GM12865 (cell line): Measurements from ENCODE around the gene MMP8.
"Not testable (repeated sequence)": the region's sequence is repeated elsewhere in the genome, so short reads cannot be mapped to it uniquely, and the experiment has no call there.

ENCODE experiments used
- DNase-seq: peaks from one replicate; pipeline ENCODE4 v3.0.0; 2010; ENCODE audit warnings: low read depth
- H3K4me3 ChIP-seq: 2 replicates; pipeline ENCODE4 v1.5.1; 2011; ENCODE audit warnings: mild to moderate bottlenecking, low read depth, low read length, control low read depth
- TF ChIP-seq, protein P1 (sequence below): IDR thresholded peaks from 2 replicates; pipeline ENCODE4 v1.5.1; 2011; ENCODE audit warnings: low read length, control low read depth, low read depth, inconsistent platforms; ENCODE audit not compliant: insufficient read depth; ENCODE audit errors: missing control alignments

The MMP8 gene

GRCh38 chr11:102749101-102749722, 24.5 kb upstream of the MMP8 start:
- H3K4me3 ChIP-seq: no peak overlapping the region
- no peak for DNase-seq
- TF ChIP-seq, protein P1, sequence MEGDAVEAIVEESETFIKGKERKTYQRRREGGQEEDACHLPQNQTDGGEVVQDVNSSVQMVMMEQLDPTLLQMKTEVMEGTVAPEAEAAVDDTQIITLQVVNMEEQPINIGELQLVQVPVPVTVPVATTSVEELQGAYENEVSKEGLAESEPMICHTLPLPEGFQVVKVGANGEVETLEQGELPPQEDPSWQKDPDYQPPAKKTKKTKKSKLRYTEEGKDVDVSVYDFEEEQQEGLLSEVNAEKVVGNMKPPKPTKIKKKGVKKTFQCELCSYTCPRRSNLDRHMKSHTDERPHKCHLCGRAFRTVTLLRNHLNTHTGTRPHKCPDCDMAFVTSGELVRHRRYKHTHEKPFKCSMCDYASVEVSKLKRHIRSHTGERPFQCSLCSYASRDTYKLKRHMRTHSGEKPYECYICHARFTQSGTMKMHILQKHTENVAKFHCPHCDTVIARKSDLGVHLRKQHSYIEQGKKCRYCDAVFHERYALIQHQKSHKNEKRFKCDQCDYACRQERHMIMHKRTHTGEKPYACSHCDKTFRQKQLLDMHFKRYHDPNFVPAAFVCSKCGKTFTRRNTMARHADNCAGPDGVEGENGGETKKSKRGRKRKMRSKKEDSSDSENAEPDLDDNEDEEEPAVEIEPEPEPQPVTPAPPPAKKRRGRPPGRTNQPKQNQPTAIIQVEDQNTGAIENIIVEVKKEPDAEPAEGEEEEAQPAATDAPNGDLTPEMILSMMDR: no peak

DNA sequence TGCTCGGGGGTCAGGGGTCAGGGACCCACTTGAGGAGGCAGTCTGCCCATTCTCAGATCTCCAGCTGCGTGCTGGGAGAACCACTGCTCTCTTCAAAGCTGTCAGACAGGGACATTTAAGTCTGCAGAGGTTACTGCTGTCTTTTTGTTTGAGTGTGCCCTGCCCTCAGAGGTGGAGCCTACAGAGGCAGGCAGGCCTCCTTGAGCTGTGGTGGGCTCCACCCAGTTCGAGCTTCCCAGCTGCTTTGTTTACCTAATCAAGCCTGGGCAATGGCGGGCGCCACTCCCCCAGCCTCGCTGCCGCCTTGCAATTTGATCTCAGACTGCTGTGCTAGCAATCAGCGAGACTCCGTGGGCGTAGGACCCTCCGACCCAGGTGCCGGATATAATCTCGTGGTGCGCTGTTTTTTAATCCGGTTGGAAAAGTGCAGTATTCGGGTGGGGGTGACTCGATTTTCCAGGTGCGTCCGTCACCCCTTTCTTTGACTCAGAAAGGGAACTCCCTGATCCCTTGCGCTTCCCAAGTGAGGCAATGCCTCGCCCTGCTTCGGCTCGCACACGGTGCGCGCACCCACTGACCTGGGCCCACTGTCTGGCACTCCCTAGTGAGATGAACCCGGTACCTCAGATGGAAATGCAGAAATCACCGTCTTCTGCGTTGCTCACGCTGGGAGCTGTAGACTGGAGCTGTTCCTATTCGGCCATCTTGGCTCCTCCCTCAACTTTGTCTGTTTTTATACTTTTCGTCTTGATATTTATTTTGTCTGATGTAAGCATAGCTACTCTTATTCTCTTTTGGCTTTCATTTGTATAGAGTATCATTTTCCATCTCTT, 22.2 kb upstream of the MMP8 start:
- H3K4me3 ChIP-seq, DNase-seq: not testable (repeated sequence)

GRCh38 chr11:102734650-102735049, 9.9 kb upstream of the MMP8 start:
- TF ChIP-seq, protein P1: no peak
- H3K4me3 ChIP-seq: no peak overlapping the region
- DNase-seq: no peak

DNA sequence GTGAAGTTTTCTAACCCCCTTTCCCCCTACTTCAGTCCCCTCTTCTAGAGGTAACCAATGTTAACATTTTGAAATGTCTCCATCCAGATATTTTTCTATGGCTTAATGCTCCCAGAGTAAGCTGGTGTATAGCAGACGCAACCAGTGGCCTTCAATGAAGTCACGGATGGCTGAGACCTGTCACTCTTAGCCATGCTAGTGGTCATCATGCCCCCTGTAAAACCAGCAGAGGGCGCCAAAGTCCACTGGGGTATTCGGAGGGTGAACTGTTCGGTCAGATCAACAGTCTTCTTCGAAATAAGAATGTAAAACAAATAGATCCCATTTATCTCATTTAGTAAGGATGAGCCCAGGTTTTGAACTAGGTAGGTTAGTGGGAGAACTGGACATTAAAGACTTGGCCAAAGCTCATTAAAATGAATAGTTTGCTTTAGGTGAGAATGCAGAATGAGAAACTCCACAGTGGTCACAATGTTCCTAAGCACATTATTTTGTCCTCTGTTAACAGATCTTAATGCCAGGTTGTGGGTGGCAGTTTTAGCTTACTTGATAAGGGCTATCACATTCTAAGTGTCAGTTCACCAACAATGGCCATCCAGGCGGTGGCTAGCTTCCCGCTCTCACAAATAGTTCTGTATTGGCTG, 8.6 kb upstream of the MMP8 start:
- TF ChIP-seq, protein P1: peak; percentile 79
- DNase-seq: peak; percentile 72
- H3K4me3 ChIP-seq: no peak overlapping the region

DNA sequence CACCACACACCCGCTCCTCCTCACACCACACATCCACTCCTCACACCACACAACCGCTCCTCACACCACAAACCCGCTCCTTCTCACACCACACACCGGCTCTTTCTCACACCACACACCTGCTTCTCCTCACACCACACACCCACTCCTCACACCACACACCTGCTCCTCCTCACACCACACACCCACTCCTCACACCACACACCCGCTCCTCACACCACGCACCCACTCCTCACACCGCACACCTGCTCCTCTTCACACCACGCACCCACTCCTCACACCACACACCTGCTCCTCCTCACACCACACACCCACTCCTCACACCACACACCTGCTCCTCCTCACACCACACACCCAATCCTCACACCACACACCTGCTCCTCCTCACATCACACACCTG, 6.2 kb upstream of the MMP8 start:
- not testable (repeated sequence) for H3K4me3 ChIP-seq
- peak; percentile 6 for DNase-seq

GRCh38 chr11:102729849-102730815, 5.4 kb upstream of the MMP8 start:
- H3K4me3 ChIP-seq: no peak overlapping the region
- DNase-seq: no peak
- TF ChIP-seq, protein P1: no peak

DNA sequence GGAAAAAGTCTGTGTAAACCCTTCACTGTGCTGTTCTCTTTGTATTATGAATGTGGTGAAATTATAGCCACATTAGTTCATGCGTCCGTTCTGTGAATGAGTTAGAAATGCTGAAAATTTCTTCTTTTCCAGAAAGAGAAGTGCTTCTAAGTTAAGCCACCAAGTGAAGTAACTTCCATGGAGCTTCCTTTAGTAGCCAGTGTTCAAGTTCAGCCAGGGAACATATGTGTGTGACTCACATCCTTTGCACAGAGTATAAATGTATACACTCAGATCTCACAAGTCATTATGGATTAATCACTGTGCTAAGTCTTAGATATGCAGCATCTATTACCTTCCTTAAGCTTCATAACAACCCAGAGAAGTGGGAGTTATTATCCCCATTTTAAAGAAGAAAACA, 3.1 kb upstream of the MMP8 start:
- H3K4me3 ChIP-seq: no peak overlapping the region
- no peak for DNase-seq
- TF ChIP-seq, protein P1: no peak
